ENCODE results near the gene TMEM150A. TPM values are rescaled to one million over a fixed set of nuclear protein-coding genes. Genes with fewer than 3 reads are reported as not detected.

The TMEM150A gene
- total RNA-seq, 1 experiment from 2014 or later, result 19.3 TPM

DNA sequence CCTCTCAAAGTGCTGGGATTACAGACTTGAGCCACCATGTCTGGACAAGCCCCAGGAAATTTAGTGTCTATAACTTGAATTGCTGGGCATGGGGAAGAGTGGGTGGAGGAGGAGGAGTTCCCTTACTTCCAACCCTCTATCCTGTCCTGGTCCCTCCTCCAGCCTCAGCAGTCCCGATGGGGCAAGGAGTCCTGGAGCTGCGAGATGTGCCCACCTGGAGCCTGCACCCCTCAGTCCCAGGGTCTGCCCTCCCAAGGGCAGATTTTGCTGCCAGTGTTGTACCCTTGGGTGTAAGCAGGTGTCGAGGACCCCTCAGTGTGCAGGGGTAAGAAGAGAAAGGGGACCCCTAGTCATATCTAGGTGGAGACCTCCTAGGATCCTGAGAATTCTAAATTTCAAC, 22.3 kb downstream of the TMEM150A start:
- H3K27me3 Mint-ChIP-seq (ENCODE audit: low read depth), result peaks cover 34% of the 10 kb centered on the region
- no peak overlapping the region for H4K91ac ChIP-seq (ENCODE audit: insufficient read length, low read depth, low read length)
- H3K79me2 ChIP-seq (ENCODE audit: insufficient read depth, low read length), result no peaks in the 10 kb centered on the region
- DNase-seq, result no peak
- no peaks in the 10 kb centered on the region; a peak in 2 of 5 replicates for H3K9me3 Mint-ChIP-seq
- no peak overlapping the region for H3K4me2 ChIP-seq (ENCODE audit: insufficient read depth, insufficient read length, low read length)
- no peak overlapping the region for H2BK12ac ChIP-seq (ENCODE audit: insufficient read length, low read depth, low read length)
- H3K56ac ChIP-seq (ENCODE audit: insufficient read length, low read depth, low read length), result no peak overlapping the region
- H3K79me1 ChIP-seq (ENCODE audit: insufficient read depth, low read depth, low read length, poor library complexity, severe bottlenecking), result no peaks in the 10 kb centered on the region
- no peaks in the 10 kb centered on the region for H3K9me3 ChIP-seq (ENCODE audit: control insufficient read depth, low read depth, low read length)
- H3K27ac ChIP-seq (ENCODE audit: insufficient read length, low read depth, low read length), result no peak overlapping the region
- no peak overlapping the region for H4K5ac ChIP-seq (ENCODE audit: insufficient read length, low read depth, low read length)
- H3T11ph ChIP-seq (ENCODE audit: low read length), result no peak overlapping the region
- H2AK5ac ChIP-seq (ENCODE audit: insufficient read length, low read length), result no peak overlapping the region
- no peak overlapping the region for H3K18ac ChIP-seq (ENCODE audit: insufficient read length, low read depth, low read length)
- H4K20me1 ChIP-seq (ENCODE audit: control insufficient read depth, insufficient read depth, insufficient read length), result no peaks in the 10 kb centered on the region
- H2BK20ac ChIP-seq (ENCODE audit: low read depth, low read length, poor library complexity, severe bottlenecking), result no peak overlapping the region
- H3K23ac ChIP-seq (ENCODE audit: insufficient read length, low read depth, low read length), result no peak overlapping the region
- H3K4me1 ChIP-seq (ENCODE audit: insufficient read depth, low read length), result peaks cover 3% of the 10 kb centered on the region; the same call in 1 of the 2 replicates
- H2AFZ ChIP-seq (ENCODE audit: low read length), result no peak overlapping the region
- WGBS (ENCODE audit: extremely low coverage, insufficient read length, low lambda C conversion rate), result no CpG with 5 or more reads among the region's 3 CpGs
- TF ChIP-seq, protein P1, sequence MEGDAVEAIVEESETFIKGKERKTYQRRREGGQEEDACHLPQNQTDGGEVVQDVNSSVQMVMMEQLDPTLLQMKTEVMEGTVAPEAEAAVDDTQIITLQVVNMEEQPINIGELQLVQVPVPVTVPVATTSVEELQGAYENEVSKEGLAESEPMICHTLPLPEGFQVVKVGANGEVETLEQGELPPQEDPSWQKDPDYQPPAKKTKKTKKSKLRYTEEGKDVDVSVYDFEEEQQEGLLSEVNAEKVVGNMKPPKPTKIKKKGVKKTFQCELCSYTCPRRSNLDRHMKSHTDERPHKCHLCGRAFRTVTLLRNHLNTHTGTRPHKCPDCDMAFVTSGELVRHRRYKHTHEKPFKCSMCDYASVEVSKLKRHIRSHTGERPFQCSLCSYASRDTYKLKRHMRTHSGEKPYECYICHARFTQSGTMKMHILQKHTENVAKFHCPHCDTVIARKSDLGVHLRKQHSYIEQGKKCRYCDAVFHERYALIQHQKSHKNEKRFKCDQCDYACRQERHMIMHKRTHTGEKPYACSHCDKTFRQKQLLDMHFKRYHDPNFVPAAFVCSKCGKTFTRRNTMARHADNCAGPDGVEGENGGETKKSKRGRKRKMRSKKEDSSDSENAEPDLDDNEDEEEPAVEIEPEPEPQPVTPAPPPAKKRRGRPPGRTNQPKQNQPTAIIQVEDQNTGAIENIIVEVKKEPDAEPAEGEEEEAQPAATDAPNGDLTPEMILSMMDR (conservative IDR thresholded peaks at IDR 0.05), result no peak
- peaks cover 7% of the 10 kb centered on the region for H3K23me2 ChIP-seq (ENCODE audit: insufficient read length, low read depth, low read length, poor library complexity, severe bottlenecking)
- peaks cover 28 to 29% of the 10 kb centered on the region in 2 experiments for H3K4me1 Mint-ChIP-seq
- no peak overlapping the region for H3K27ac Mint-ChIP-seq
- H4K8ac ChIP-seq (replicated peaks; ENCODE audit: insufficient read length, low read depth, low read length), result no peak overlapping the region
- no peak overlapping the region for H3K4me3 Mint-ChIP-seq
- H3K27me3 ChIP-seq (ENCODE audit: insufficient read depth, low read length), result peaks cover 5% of the 10 kb centered on the region; the same call in 1 of the 2 replicates
- no peak overlapping the region for H3K9ac ChIP-seq (ENCODE audit: extremely low read depth, insufficient read length, low read length)
- no peak overlapping the region for H3K14ac ChIP-seq (ENCODE audit: insufficient read depth, low read length)
- no peak overlapping the region for H2BK120ac ChIP-seq (ENCODE audit: low read depth, low read length, poor library complexity, severe bottlenecking)
- H2BK5ac ChIP-seq (ENCODE audit: insufficient read length, low read length), result no peak overlapping the region
- no peak overlapping the region for H3K4ac ChIP-seq (ENCODE audit: low read depth, low read length)
- H2BK15ac ChIP-seq (ENCODE audit: low read depth, low read length), result no peak overlapping the region
- no peaks in the 10 kb centered on the region; a peak in 2 of 7 replicates for H3K36me3 Mint-ChIP-seq (ENCODE audit: insufficient read depth in 1 of 3, low read depth in 3 of 3)

Measured in H9 (cell line).